Activated T-helper 1 cell treated with anti-CD3 and anti-CD28 coated beads, Interleukin-12 subunit alpha, Interleukin-12 subunit beta, Interleukin-2, Interleukin-4 antibody, amounts not matched to agents 30 ng/mL and 10 ng/mL and 1 ng/mL, durations not matched to agents 14 hours and 24 hours and 36 hours (primary cell): ENCODE results near the gene PLCB1. TPM values are rescaled to one million over a fixed set of nuclear protein-coding genes. Genes with fewer than 3 reads are reported as not detected.

Source experiments
- DNase-seq: peaks from one replicate; pipeline ENCODE4 v3.0.0; 2021; ENCODE audit warnings: low spot score
- H3K27ac Mint-ChIP-seq: one replicate; pipeline ENCODE4 v1.8.0; 2021; ENCODE audit warnings: mild to moderate bottlenecking, mixed read lengths
- H3K27me3 Mint-ChIP-seq: one replicate; pipeline ENCODE4 v1.8.0; 2022; ENCODE audit warnings: mild to moderate bottlenecking, moderate library complexity, mixed read lengths; ENCODE audit not compliant: insufficient read depth
- H3K36me3 Mint-ChIP-seq: one replicate; pipeline ENCODE4 v1.8.0; 2021; ENCODE audit warnings: low read depth, mixed read lengths
- H3K4me1 Mint-ChIP-seq: one replicate; pipeline ENCODE4 v1.8.0; 2021; ENCODE audit warnings: low read depth, mixed read lengths
- H3K4me3 Mint-ChIP-seq: one replicate; pipeline ENCODE4 v1.8.0; 2021; ENCODE audit warnings: mild to moderate bottlenecking, moderate library complexity, mixed read lengths
- H3K9me3 Mint-ChIP-seq: one replicate; pipeline ENCODE4 v1.8.0; 2021; ENCODE audit warnings: mixed read lengths
- intact Hi-C: fragments of 100-400 bp; cut with micrococcal nuclease; formaldehyde crosslinking; loops from one replicate; pipeline ENCODE4 v1.15.1; 2024
- total RNA-seq: library from RNA; stranded (reverse); gene quantifications from 2 replicates; pipeline ENCODE4 v1.2.3, GENCODE V29; 2022

Gene PLCB1
- total RNA-seq, 1 donor from 2014 or later = 3.2 TPM

GRCh38 chr20:8933381-8933807 lies 801.3 kb downstream of the PLCB1 start:
- Mint-ChIP-seq H3K36me3 (no peaks in the 10 kb centered on the region), H3K4me3 (no peak overlapping the region), H3K27ac (no peak overlapping the region), H3K9me3 (no peaks in the 10 kb centered on the region), H3K4me1 (no peaks in the 10 kb centered on the region), H3K27me3 (no peaks in the 10 kb centered on the region)
- intact Hi-C loops = no loop called here
- DNase-seq = no peak

GRCh38 chr20:8934362-8934761 lies 802.3 kb downstream of the PLCB1 start:
- Mint-ChIP-seq H3K4me1 (no peaks in the 10 kb centered on the region), H3K27ac (no peak overlapping the region), H3K36me3 (no peaks in the 10 kb centered on the region), H3K9me3 (no peaks in the 10 kb centered on the region), H3K4me3 (no peak overlapping the region), H3K27me3 (no peaks in the 10 kb centered on the region)
- no peak for DNase-seq
- intact Hi-C loops = no loop called here

Other genes with a start within 250 kb of the PLCB1 start
- not detected in 2 replicates for gene HAO1, start 191.8 kb upstream of the PLCB1 start, total RNA-seq
- gene TMX4, start 112.5 kb upstream of the PLCB1 start, total RNA-seq = 30.4 and 31.3 TPM in 2 replicates